VCaP (cell line): ENCODE data around the gene TBC1D2B.
"Not testable (repeated sequence)": the region's sequence is repeated elsewhere in the genome, so short reads cannot be mapped to it uniquely, and the experiment has no call there.

Experiments used
- H3K27ac ChIP-seq: fragments of 450-650 bp; 2 replicates; pipeline ENCODE4 v1.5.1; 2017
- CTCF ChIP-seq: fragments of 450-650 bp; conservative IDR thresholded peaks from 2 replicates; pipeline ENCODE4 v1.5.1; 2017; ENCODE audit warnings: mild to moderate bottlenecking, moderate library complexity

TBC1D2B gene

GRCh38 chr15:77981281-77982126 lies 96.0 kb downstream of the TBC1D2B start:
- H3K27ac ChIP-seq: no peak overlapping the region
- TF ChIP-seq CTCF: no peak

GRCh38 chr15:77980674-77981073 lies 96.8 kb downstream of the TBC1D2B start:
- H3K27ac ChIP-seq: not testable (repeated sequence)

- no peak for TF ChIP-seq CTCF
- no peak overlapping the region for H3K27ac ChIP-seq
Measured at GRCh38 chr15:77980098-77980497, 97.4 kb downstream of the TBC1D2B start.

GRCh38 chr15:77979157-77979556 lies 98.4 kb downstream of the TBC1D2B start:
- H3K27ac ChIP-seq: not testable (repeated sequence)

- not testable (repeated sequence) for H3K27ac ChIP-seq
Measured at GRCh38 chr15:77978759-77979145, 98.8 kb downstream of the TBC1D2B start.

GRCh38 chr15:77977903-77978758 lies 99.4 kb downstream of the TBC1D2B start:
- not testable (repeated sequence) for H3K27ac ChIP-seq

GRCh38 chr15:77976760-77977525 lies 100.6 kb downstream of the TBC1D2B start:
- not testable (repeated sequence) for H3K27ac ChIP-seq

- H3K27ac ChIP-seq: not testable (repeated sequence)
Measured at GRCh38 chr15:77976095-77976450, 101.4 kb downstream of the TBC1D2B start.

GRCh38 chr15:77975332-77976094 lies 102.0 kb downstream of the TBC1D2B start:
- TF ChIP-seq CTCF: no peak
- no peak overlapping the region for H3K27ac ChIP-seq

GRCh38 chr15:77974416-77975331 lies 102.8 kb downstream of the TBC1D2B start:
- H3K27ac ChIP-seq: no peak overlapping the region
- TF ChIP-seq CTCF: no peak
